Dermis microvascular lymphatic vessel endothelial cell (primary cell): Measurements from ENCODE around the gene PTPN5. TPM values are rescaled to one million over a fixed set of nuclear protein-coding genes. Genes with fewer than 3 reads are reported as not detected.

Experiments used
- DNase-seq, 2 donors: peaks; one replicate each; pipeline versions ENCODE4 v3.0.0 to v3.0.0-alpha.2; 2010; ENCODE audit warnings: low read depth in 2 of 2
- total RNA-seq: library from RNA; depleted of rRNA; stranded (reverse); fragments of >200 nt; gene quantifications from 2 replicates; pipeline ENCODE4 v1.2.1, GENCODE V29; 2014

PTPN5 gene
- total RNA-seq, 1 donor from 2014 or later: not detected

DNA sequence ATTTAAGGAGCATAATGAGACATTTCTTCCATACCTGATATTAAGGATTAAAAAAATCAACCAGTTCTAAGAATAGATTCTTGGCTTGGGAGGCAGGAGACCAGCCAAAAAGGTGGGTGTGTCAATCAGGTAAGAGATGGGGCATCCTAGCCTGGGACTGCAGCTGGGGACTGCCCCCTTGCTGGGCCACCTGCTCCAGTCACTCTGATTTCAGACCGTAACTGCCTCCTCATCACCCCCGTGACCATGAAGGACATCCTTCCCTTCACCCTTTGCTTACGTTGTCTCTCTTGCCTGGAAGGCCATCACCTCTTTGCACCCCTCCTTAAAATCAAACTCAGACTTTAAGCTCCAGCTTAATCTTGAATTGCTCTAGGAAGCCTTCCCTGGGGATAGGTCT, 17.9 kb downstream of the PTPN5 start:
- DNase-seq: no peak

DNA sequence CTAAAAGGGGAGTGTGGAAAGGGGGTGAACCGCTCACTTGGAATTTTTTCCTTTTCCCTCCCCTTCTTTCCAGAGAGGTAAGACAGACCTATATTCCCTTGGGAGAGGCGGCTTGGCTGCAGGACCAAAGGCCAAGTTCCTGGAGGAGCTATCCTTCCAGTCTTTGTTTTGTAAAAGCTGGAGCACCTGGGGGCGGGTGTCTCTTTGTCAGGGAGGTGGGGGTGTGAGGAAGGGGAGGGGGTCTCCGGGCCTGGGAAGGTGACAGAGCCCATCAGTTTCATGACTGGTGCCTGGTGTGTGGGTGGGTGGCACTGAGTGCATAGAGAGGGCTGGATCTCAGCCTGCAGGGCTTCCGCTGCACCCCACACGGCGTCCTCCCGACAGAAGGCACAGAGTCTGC, 18.5 kb downstream of the PTPN5 start:
- DNase-seq: no peak

DNA sequence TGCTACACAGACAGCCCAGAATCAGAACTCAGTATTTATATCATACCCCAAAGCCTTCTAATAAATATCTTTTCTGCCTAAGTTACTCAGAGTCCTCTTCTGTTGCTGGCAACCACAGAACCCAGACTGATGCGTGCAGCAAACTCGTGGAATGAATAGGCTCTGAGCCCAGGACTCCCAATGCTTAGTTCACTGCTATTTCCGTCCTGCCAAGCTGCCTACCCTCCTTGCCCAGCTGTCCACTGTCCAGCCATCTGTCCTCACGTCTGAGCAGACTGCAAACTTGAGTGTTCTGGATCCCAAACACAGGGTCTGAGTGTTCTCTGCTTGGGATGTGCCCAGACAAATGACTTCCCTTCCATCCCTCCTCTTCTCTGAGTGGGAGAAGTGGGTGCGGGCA, 19.4 kb downstream of the PTPN5 start:
- no peak for DNase-seq

DNA sequence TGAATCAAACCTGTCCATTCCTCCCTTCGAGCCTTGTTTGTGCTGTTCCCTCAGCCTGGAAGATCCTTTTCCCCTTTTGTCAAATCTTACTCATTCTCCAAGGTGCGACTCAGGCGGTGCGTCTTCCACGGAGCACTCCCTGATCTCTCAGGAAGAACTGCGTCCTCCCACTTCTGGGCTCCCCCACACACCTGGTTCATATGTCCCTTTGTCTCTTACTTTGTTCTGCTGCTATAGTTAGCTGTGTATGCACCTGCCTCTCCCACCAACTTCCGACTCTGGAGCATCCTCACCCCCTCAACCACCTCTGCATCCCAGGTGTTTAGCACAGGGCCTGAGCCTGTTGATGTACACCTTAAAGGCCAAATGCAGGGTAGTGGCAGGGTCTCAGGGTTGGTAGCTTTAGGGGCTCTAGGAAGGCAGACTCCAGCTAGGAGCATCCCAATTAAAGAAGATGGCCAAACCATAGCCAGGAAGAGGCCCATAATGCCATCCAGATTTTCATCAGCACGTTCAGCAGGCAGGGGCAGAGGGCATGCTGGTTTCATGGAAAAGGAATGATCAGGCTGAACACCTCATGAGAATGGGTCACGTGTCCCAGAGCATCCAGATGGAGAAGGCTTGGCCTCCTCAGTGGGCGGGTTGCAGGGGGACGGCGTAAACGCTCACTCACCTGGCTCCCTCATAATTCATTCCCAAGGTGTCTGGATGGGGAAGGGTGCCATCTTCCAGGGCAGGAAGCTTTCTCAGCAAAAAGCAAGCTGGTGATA, 20.1 kb downstream of the PTPN5 start:
- DNase-seq: no peak

DNA sequence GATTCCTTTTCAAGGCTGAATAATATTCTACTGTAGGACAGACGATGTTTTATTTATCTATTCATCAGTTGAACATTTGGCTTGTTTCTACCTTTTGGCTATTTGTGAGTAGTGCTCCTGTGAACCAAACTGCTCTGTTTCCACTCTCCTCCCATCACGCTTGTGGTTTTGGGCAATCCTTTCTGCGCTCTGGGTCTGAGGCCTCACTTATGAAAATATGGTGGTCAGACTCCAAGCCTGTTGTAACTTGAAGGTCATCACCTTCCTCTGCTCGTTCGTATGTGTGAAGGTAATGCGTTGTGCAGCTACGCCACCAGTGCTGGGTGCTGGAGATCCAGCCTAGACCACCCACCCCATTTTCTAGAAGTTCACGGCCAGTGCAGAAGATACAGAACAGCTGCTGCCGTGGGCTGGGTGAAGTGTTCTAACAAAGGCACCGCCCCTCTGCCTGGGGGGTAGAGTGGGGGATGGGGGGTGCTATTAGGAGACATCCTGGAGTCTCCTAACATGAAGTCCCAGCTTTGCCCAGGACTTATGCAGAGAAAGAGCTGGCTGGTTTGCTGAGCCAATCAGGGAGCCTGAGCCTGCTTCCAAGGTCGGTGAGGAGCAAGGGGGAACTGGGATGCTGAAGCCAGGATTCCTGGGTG, 21.0 kb downstream of the PTPN5 start:
- DNase-seq: no peak

DNA sequence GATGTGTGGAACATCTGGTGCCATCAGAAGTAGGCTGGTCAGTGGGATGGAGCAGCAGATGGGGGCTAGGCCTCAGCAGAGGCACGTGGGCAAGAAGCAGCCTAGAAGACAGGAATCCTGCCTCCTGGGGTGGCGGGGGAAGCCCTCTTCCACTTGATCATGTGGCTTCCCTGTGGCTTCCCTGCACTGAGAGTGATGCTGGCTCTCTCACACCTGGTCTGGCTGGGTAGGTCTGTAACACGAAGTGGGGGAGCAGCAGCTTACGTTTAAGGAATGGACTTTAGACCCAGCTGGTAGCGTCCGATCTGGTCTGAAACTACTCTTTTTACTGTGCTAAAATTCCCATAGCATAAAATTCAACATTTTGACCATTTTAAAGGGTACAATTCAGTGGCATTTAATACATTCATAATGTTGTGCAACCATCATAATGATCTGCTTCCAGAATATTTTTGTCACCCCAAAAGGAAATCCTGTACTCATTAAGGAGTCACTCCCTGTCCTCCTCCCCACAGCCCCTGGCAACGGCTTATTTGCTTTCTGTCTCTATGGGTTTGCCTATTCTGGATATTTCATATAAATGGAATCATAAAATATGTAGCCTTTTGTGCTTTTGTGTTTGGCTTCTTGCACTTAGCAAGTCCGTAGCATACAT, 21.7 kb downstream of the PTPN5 start:
- no peak for DNase-seq

DNA sequence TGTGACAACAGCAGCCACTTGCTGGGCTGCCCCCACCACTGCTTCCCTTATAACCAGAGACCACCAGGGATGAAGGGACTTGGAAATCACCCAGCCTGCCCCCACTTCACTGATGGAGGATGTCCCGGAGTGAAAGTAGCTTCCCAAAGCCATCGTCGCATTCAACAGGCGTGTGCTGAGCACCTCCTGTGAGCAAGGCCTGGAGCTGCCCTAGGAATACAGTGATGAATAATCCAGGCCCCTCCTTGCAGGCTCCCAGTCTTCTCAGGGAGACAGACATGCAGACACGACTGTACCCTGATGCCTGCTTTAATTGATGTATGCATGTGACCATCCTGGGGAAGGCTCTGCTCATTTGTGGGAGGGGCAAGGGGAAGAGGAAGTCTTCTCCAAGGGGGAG, 22.6 kb downstream of the PTPN5 start:
- DNase-seq: no peak

DNA sequence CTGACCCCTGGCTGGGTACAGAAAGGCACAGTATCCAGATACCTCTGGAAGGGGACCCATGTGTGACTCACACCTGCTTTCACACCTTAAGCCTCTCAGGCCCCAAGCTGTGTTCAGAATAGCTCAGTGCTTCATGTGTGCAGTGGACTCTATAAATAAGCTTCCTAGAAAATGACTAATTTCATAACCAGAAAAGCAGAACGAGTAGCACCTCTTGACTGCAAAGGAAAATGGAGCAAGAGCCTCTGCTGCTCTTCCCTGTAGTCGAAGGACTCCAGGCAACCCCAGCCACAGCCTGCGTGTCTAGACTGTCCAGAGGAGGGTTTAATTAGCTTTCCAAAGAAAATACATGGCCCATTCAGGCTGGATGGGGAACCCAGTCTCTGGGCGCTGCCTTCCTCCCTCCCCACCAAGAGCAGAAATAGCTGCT, 23.1 kb downstream of the PTPN5 start:
- DNase-seq: no peak

DNA sequence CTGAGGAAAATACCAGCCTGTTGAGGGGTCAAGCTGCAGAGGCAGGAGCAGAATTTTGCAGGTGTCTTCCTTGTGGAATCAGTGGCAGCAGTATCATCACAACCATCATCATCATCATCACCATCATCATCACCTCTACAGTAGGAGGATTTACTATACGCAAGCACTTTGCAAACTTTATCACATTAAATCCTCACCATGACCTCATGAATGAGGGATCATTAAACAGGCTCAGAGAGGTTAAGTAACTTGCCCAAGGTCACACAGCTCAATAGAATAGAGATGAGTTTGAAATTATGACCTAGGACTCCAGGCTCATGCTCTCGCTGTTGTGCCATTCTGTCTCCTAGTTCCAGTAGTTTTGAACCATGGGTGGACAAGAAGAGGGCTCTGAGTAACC, 25.6 kb downstream of the PTPN5 start:
- no peak for DNase-seq

DNA sequence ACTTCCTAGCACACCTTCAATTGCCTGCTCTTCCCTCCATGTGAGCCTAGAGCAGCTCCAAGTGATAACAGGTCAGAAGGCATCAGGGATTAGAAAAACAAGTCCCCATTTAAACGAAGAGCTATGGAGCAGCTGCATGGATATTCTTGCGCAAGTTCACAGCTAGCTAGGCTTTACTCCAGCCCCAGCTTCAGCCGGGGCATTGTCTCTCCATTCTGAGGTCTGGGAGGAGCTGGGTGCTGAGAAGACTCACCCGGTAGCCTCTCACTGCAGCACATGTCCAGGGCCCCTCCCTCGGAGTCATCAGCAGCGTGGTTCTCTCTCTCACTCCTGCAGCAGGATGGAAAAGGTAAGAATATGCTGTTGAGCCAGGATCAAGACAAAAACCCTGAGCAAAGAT, 26.0 kb downstream of the PTPN5 start:
- DNase-seq: no peak

DNA sequence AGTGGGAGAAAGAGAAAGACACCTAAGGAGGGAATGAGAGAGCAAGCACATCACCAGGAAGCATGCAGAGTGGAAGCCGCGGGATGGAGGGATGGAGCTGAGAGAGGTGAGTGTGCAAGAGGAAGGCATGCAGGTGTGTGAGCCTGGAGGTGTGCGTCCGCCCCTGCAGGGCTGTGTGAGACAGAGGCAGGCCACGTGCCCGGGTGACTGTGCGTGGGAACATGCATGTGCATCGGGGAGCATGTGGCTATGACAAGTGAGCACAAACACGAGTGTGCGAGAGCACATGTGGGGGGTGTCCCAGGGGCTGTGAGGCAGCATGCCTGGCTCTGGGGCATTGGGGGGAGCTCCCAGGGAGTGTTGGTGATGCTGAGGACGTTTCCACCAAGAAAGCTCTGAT, 29.9 kb downstream of the PTPN5 start:
- no peak for DNase-seq

DNA sequence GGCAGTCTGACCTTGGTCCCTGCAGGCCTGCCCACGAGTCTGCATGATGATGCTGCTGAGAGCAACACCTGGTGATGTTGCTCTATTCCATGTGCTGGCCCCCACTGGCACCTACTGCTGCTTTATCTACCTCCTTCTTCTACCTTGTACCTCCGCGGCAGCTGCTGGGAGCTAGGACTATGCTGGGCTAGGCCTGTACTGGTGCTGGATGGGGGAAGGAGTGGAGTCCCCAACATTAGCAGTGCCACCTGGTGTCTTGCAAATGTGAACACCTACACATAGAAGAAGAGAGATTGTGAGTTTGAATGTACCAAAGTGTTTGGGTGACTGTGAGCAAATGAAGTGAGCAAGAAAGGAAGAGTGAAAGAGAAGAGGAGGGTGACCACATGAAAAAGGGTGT, 30.5 kb downstream of the PTPN5 start:
- DNase-seq: no peak

DNA sequence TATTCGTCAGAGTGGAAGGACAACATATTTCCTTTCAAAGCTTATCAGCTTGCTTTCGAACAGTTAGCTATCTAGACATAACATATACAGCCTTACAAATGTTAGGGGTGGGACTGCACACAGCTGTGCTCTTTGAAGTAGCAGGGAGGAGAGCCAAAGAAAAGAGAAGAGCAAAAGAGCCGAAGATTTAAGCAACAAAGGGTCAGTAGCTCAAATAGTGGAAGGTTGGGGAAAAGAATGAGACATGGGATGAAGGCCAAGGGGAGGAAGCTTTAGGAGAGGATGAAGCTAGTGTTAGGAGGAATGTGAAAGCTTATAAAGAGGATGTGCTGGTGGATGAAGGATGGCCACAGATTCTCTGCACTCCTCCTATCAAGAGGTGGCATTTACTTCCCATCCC, 33.8 kb downstream of the PTPN5 start:
- DNase-seq: no peak

DNA sequence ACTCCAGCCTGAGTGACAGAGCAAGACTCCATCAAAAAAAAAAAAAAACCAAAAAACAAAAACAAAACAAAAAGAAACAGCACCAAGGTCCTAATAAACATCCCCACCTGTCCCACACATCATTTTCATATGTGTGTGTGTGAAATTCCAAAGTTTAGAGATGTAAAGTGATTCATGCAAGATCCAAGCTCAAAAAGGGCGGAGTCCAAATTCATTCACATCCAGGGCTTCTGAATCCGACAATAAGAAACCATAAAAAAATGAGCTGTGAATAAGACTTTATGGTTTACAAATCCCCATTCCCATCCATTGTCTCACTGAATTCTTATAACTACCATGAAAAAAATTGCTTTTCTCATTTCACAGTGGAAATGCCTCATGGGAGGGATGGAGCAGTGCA, 34.7 kb downstream of the PTPN5 start:
- DNase-seq: no peak

DNA sequence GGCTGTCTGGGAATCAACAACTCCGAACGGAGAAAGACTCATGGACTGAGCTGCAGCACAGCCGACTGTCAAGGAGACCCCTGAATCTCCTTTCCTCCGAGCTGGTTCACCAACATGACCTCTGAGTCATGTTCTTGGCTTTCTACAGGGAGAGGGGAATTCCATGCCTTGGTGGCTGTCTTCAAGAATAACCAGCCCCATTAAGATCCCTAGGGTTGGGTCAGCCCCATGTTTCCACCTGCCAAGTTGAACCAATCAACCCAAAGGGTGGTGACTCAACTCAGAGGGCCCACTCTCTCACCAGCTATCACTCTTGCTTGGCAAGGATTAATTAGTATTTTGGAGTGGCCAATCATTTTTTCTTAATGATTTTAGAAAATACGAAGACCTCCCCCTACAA, 37.3 kb downstream of the PTPN5 start:
- DNase-seq: peak in 1 of 2 donors; percentile 20

DNA sequence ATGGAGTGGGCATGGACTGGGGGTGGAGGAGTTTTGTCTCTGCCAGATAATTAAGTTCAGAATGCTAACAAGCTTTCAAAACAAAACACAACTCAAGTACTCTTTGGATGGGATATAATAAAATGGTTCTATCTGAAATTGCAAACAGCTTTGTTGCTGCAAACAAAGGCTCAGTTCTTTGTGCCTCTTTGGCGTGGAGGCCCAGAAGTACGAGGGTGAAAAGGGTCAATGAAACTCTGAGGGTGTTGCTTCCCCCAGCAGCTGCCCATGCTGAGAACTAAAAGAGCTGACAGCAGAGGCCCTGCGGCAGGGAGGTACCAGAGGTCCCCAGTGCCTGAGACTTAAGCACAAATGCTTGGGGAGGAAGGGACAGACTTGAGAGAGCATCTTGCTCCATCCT, 39.1 kb downstream of the PTPN5 start:
- no peak for DNase-seq

DNA sequence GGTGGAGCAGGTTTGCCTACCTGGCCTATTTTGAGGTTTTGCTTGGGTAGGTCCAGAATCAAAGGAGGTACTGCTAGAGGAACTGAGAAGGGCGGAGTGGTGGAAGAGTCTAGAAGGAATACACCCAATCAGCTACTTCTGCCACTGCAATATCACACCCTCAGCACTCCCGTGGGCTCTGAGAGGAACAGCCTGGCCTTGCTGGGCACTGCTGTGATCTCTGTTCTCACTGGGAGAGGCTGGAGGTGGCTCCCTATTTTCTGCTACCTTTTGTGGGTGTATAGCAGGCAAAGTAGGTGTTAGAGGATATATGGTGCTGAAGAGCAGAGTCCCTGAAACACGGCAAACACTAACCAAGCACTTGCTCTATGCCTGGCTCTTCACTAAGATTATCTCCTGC, 40.7 kb downstream of the PTPN5 start:
- DNase-seq: no peak

DNA sequence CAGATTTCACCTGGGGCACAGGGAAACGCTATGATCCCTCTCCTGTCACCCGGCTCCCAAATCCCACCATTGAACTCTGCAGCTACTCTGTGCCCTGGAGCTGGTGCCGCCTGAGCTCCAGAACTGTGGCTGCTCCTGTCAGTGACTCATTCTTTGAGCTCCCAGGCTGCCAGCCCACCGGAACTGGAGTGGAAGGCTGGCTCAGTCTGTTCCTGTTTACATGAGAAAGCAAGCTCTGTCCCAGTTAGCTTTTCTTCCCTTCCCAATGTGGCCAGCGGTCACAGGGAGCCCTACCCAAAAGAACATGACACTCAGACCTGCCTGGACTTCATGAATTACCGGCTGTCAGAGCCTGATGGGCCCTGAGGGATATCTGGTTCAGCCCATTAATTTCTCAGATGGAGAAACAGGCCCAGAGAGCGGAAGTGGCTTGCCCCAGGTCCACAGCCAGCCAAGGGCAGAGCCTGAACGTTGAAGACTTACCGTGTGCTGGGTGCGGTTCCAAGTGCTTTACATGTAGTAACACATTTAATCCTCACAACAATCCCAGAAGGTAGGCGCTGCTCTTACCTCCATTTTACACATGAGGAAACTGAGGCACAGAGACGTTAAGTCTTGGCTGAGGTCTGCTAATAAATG, 41.8 kb downstream of the PTPN5 start:
- DNase-seq: peak; percentile 48 to 84

DNA sequence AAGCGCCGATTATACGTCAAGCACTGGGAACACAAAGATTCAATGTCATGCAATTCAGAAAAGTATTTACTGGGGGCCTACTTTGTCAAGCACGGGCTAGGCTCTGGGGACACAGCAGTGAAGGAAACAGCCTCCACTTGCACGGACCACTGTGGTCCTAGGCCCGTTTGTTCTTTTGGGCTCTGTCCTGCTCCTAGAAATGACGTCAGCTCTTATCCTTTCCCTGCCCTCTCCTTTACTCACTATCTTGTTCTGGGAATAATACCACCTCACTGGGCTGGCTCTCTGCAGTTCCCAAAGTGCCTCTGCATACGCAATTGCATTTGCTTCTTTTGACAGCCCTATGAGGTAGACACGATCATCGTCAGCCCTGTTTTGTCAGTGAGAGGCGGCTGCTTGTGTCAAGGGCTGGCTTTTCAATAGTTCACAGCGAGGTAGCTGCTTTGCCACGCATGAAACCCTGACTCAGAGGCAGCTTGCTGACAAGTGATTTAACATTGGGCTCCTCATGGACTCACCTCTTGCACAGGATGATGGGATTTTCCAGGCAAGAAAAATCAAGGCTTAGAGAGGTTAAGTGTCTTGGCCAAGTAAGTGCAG, 42.7 kb downstream of the PTPN5 start:
- DNase-seq: no peak

DNA sequence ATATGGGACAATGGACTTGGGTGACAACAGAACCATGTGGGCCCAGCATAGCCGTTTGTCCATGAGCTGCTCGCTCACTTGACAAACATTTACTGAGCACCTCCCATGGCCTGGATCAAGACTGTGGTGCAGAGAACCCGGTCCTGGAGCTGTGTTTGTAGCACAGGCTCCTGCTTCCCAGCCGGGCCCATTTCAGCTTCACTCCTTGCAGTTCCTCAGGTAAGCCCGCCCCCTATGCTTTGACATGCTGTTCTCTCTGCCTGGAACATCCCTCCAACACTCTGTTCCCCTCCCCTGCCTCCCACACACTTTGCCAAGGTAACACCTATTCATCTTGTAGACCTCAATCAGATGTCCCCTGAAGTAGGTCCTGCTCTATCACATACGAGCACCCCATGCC, 46.3 kb downstream of the PTPN5 start:
- no peak for DNase-seq

DNA sequence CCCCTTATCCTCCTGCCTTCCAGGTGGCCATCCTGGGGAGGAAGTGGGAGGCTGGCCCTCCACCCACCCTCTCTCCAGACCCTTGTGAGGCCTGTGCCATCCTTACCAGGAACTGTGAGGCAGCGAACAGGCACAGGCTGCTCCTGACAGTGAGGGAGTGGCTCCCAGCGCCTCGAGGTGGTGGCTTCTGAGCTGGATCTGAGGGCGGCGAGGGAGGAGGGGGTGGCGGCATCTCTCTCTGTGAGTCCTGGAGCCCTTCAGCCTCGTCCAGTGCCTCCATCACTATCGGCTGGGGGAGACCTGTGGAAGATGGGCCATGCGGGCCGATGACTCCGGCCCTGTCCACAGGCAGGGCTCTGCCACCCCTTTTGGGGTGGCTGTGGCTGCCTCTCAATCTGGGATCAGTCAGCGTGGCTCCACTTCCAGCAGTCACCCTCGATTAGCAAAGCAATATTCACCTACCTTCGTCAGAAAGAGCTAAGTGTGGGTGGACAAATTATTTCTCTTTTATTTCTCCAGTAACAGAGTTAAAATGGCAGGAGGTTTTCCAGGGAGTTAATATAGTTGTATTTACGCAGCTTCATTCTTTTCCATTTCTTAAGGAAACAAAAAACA, 47.6 kb downstream of the PTPN5 start:
- DNase-seq: no peak

DNA sequence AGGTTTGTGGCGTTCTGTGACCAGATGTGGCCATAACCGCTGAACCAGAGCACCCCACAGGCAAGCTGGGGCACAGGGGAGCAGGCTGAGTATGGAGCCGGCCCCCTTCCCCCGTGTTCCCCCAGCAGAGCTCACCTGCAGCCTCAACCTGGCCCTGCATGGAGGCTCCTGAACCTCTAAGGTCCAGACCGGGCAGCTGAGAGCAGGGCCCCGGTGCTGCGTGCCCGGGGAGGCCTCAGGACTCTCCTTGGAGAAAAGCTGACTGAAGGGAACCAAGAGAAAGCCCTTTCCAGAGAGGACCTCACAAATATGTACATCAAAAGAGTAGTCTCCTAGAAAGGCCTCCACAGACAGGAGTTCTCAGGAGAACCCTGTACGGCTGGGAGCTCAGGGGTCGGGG, 48.2 kb downstream of the PTPN5 start:
- DNase-seq: no peak
